A172 (cell line): Measurements from ENCODE around the gene LRP1. TPM values are rescaled to one million over a fixed set of nuclear protein-coding genes. Genes with fewer than 3 reads are reported as not detected.

Source experiments
- DNase-seq: peaks from one replicate; pipeline ENCODE4 v3.0.0-alpha.2; 2015; ENCODE audit warnings: low spot score
- total RNA-seq: library from RNA; depleted of rRNA; stranded (reverse); fragments of >200 nt; shearing (Covaris generic); gene quantifications from 2 replicates; pipeline ENCODE4 v1.2.3, GENCODE V29; 2014

Gene LRP1
- total RNA-seq, 1 experiment from 2014 or later, result 35.5 TPM

DNA sequence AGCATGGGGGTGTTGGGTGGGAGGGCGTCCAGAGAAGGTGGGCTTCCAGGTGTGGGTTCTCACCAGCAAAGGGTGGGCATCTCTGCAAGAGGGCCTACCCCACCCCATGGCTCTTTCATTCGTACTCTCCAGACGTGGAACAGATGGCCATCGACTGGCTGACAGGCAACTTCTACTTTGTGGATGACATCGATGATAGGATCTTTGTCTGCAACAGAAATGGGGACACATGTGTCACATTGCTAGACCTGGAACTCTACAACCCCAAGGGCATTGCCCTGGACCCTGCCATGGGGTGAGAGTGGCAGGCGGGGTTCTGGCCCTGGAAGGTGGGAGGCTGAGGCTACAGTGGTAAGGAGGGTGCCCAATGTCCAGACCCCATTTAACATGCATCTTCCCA, 25.8 kb downstream of the LRP1 start:
- DNase-seq, result no peak

DNA sequence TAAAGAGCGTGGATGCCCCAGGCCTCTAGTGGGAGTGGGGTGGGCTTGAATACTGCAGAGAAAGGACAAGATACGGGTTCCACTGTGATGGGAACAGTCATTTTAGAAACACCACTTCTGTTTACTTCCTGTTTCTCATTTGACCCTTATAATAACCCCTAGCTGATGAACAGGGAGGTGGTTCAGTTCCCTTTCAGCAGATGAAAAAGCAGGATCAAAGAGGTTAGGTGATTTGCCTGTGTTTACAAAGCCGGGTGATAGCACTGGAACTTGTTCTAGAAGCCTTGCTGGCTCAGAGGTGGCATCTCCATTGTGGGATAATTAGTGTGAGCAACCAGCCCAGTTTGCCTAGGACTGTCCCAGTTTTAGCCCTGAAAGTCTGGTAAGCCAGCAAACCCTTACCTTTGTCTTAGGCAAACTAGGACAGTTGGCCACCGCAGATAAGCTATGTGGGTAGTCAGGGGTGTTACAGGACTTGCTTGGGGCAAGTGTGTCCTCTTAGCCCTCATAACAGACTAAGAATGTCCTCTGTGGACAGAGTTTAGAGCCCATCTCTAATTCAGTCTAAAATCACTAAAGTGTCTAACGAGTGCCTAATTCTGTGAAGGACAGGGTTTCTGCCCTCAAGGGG, 26.6 kb downstream of the LRP1 start:
- DNase-seq, result no peak

DNA sequence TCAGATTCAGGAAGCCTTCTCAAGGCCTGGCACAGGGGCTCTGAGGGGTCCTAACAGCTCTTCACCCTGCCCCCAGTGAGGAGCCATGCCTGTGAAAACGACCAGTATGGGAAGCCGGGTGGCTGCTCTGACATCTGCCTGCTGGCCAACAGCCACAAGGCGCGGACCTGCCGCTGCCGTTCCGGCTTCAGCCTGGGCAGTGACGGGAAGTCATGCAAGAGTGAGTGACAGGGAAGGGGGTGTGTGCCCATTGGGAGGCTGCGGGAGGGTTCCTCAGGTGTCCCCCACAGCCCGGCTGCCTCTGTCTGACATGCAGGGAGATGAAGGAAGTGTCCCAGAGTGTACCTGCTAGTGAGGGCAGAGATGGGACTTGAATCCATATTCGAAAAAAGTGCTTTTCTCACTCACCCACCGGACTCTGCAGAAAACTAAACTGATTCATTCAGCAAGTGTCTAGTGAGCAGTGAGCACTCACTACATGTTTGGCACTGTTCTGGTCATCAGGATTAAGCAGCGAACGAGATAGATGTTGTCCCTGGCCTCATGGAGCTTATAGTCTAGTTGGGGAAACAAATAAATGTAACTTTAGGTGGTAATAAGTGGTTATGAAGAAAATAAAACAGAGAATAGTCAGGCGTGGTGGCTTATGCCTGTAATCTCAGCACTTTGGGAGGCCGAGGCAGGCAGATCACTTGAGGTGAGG, 28.6 kb downstream of the LRP1 start:
- DNase-seq, result no peak

DNA sequence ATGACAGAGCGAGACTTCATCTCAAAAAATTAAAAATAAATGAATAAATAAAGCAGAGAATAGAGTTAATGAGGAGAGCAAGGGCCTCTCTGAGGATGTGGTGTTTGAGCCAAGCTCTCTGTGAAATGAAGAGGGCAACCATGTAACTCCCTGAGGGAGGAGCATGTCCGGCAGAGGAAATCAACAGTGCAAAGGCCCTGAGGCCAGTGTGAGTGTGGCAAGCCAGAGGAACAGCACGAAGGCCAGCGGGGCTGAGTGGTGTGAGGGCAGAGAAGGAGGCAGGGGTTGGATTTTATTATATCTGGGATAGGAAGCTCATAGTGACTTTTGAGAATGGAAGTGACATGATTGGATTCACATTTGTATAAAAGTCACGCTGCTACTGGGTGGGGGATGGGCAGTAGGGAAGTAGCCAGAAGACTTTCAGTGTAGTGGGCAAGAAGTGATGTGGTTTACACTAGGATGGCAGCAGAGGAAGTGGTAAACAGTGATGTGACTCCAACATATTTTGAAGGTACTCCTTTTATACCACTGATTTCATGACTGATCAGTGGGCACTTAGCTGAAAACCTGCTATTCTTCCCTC, 29.4 kb downstream of the LRP1 start:
- DNase-seq, result no peak

DNA sequence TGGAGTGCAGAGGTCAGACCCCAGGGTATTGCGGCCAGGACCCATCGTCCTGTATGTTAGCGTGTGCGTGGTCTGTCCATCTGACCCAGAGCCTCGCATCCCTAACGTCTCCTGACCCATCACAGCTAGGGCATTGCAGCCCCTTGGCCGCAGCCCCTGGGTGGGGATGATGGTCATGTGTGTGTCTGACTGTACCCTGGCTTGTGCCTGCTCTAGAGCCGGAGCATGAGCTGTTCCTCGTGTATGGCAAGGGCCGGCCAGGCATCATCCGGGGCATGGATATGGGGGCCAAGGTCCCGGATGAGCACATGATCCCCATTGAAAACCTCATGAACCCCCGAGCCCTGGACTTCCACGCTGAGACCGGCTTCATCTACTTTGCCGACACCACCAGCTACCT, 29.9 kb downstream of the LRP1 start:
- DNase-seq, result no peak

DNA sequence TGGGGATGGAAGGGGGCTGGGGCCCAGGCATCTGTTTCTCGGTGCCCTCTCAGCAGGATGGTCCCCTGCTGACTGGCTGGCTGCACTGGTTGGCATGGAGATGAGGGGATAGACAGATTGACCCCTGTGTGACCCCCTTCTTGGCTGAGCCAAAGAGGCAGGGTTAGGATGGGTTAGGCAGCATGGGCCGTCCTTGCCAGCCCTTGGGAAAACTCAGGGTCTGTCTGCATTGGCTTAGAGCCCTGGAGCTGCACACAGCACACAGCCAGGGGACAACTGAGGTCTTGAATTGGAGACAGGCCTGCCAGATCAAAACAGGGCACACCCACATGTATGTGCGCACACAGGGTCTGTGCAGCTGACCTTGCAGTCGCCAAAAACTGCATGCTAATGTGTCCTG, 30.4 kb downstream of the LRP1 start:
- DNase-seq, result no peak

DNA sequence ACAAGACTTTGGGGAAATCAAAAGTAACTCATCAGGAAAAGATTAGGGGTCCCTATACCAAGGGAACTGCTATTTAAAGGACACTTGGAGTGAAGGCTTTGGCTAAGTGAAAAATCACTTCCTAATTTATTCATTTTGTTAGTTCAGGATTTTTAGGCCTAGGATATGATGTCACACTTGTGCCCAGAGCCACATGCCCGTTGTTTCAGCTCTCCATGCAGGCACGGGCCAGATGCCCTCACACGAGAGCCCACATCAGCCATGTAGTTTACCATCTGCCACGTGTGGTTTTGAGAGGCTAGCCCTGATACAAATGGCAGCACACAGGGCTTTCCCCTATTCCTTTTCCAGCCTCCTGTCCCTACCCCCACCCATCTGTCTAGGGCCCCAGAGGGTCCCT, 31.0 kb downstream of the LRP1 start:
- no peak for DNase-seq

DNA sequence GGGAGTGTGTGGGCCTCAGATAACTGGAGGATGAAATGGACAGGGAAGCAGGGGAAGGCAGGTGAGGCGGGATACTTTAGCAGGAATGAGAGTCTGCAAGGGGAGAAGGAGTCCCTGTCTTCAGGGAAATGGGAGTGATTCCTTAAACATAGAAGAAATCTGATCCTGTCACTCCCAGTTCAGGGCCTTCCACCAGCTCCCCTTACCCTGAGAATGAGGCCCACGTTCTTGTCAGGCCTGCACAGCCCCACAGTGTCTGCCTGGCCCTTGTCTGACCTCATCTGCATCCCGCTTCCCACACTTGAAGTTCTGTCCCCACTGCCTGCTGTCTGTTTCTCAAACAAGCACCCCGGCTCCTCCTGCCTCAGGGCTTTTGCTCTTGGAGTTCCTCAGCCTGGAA, 31.8 kb downstream of the LRP1 start:
- no peak for DNase-seq

DNA sequence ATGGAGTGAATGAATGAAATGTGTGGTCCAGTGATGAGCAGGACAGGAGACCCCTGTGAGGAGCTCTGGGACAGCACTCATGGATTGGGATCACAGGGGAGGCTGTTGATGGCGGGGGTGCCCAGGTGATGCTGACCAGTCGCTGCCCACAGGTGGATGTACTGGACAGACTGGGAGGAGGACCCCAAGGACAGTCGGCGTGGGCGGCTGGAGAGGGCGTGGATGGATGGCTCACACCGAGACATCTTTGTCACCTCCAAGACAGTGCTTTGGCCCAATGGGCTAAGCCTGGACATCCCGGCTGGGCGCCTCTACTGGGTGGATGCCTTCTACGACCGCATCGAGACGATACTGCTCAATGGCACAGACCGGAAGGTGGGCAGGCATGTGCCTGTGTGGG, 32.5 kb downstream of the LRP1 start:
- no peak for DNase-seq

DNA sequence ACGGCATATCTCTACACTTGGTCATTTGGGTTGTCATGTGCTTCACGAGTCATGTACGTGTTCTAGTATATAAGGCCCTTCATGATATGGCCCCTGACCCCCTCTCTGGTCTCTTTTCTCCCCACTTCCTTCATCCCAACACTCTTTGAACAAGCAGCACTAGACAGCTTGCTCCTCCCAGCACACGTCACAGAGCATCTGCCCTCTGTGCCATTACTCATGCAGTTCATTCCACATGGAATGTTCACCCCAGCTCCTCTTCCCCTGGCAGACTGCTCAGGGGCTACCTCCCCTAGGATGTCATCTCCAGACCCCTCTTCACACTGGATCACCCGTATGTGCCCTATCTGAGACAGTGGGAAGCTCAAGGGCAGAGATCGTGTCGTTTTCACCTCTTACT, 33.2 kb downstream of the LRP1 start:
- no peak for DNase-seq

DNA sequence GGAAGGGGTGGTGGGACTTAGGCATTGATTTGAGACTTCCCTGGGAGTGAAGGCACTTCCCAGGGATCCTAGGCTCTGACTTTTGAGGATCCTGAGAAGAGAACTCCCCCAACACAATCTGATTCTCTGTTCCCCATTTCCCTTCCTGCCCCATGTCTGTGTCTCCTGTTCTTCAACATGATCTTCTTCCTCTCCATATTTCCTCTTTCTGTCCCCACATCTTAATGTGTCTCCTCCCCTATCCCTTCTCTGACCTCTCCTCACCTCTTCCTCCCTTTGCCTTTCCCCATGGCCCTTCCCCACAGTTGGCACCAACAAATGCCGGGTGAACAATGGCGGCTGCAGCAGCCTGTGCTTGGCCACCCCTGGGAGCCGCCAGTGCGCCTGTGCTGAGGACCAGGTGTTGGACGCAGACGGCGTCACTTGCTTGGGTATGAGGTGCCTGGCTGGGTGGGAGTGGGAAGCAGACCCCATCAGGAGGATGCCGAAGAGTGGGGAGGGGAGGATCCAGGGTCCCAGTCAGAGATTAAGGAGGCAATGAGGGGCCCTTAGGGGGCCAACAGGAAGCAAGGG, 34.4 kb downstream of the LRP1 start:
- no peak for DNase-seq

DNA sequence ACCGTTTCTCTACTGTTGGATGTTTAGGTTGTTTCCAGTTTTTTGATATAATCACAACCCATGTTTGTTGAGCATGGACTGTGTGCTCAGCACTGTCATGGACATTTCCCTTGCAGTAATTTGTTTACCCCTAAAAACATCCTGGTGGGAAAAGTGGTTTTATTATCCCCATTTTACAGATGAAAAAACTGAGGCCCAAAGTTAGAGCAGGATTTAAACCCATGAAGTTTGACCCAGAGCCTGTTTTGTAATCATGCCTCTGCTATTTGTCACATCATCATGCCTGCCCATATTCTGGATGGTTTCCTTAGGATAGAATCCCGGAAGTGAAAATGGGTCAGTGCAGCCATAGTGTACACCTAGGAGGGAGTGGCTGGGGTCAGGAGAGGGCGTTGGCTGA, 36.2 kb downstream of the LRP1 start:
- no peak for DNase-seq

DNA sequence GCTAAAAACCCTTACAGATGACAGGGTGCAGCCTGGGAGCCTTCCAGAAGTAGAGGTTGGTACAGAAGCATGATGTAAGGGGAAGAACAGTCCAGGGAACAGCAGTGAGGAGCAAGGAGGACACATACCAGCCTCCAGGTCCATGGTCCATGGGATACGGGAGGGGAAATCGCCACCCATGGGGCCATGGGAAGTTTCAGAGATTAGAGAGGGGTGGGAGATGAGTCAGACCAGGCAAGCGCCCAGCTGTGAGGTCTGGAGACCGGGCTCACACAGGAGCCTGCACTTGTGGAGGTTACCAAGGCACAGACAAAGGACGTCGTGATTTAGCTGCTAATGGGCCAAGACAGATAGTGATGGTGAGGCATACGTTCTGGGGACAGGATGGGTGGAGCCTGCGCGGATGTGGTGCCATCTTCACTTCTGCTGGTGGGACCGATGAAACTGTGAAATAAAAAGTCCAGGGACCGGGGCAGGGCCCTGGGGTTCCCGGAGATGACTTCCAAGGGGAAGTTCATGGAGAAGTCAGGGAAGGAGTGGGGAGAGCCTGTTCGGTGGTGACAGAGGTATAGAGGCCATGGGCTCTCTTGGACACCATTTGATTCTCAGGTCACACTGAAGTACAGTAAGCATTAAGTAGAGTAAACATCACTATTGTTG, 36.8 kb downstream of the LRP1 start:
- DNase-seq, result peak; percentile 86

DNA sequence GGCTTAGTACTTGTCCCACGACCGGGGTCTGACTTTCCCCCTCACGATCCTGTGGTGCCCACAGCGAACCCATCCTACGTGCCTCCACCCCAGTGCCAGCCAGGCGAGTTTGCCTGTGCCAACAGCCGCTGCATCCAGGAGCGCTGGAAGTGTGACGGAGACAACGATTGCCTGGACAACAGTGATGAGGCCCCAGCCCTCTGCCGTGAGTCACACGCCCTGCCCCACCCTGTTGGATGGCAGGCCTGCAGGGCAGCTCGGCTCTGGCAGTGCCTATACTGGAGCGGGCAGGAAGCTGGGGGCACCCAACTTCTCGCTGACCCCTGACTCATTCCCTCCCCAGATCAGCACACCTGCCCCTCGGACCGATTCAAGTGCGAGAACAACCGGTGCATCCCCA, 37.5 kb downstream of the LRP1 start:
- DNase-seq, result peak; percentile 93

DNA sequence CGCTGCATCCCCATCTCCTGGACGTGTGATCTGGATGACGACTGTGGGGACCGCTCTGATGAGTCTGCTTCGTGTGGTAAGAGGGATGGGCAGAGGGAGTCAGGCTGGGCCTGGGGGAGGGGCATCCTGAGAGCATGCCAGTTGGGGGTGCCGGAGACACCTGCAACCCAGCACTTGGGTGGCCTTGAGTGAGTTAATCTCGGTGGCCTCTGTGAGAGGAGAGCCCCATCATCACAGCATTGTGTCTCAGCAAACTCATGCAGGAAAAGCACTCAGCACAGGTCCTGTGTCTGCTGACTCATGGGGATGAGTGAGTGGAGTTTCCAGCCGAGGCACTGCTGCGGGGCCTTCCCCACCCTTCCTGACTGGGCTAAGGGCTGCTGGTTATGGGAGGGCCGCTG, 38.7 kb downstream of the LRP1 start:
- DNase-seq, result peak; percentile 95

DNA sequence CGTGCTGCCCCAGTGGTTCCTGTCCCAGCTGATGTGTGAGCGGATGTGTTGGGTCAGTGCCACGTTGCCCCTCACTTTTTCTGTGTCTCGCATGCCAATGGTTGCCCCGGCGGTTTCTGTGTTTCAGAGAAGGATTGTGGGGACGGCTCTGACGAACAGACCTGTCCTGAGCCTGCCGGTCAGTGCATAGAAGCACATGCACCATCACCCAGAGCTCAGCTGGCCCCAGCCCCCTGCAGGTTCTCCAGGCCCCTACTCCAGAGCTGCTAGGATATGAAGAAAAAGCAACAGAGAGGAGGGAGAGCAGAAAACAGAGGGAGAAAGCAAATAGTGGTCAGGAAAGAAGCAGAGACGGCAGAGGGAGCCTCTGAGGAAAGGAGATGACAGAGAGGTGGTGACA, 39.8 kb downstream of the LRP1 start:
- DNase-seq, result no peak

DNA sequence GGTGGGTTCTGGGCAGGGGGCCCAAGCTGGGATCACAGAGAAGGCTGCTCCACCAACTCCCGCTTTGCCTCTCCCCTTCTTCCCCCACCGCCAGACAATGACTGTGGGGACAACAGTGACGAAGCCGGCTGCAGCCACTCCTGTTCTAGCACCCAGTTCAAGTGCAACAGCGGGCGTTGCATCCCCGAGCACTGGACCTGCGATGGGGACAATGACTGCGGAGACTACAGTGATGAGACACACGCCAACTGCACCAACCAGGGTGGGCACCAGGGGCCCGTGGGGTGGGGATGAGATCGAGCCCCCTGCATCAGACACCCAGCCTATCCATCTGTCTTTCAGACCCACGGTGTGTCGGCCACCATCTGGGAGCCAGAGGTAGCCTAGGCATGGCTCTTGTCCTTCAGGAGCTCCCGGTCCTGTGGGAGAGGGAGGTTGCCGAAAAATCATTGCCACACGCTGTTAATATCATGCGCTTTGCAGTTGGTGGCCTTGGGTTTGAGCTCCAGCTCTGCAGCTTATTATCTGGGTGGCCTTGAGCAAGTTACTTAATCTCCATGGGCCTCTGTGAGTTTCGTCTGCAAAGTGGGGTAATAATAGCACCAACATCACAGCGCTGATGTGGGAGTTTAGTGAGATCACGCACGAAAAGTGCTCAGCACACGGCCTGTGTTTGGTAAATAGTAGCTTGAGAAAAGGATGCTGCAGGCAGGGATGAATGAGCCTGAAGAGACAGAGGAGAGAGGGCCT, 40.9 kb downstream of the LRP1 start:
- DNase-seq, result no peak

DNA sequence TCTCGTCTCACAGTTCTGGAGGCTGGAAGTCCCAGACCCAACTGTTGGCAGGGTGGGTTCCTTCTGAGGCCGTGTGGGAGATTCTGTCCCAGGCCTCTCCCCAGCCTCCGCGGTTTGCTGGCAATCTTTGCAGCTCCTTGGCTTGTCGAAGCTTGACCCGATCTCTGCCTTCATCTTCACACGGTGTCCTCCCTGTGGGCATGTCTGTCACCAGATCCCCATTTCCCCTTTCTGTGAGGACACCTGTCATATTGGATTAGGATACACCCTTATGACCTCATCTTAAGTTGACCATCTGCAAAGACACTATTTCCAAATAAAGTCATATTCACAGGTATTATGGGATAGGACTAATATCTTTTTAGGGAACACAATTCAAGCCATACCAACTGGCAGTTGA, 41.7 kb downstream of the LRP1 start:
- no peak for DNase-seq

DNA sequence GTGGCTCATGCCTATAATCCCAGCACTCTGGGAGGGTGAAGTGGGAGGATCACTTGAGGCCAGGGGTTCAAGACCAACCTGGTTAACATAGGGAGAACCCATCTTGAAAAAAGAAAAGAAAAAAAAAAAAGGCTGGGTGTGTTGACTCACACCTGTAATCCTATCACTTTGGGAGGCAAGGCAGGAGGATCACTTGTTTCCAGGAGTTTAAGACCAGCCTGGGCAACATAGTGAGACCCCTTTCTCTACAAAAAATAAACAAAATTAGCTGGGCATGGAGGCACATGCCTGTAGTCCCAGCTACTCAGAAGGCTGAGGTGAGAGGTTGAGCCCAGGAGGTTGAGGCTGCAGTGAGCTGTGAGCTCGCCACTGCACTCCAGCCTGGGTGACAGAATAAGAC, 42.1 kb downstream of the LRP1 start:
- DNase-seq, result no peak

DNA sequence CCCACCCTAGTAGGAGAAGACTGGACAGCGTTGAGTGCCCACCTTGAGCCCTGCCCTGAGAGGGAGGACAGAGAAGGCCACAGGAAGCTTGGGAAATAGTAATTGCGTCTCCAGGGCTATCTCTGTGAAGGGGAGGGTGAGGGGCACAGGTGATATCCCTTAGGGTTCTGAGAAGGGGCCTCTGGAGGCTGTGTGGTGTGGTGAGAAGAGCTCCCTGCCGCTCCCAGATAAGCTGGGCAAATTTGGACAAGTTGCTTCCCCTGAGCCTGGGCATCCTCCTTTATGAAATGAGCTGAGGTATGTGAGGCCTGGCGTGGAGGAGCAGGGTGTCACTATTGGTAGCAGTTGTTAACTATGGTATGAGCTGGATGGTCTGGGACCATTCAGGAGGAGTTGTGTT, 42.6 kb downstream of the LRP1 start:
- DNase-seq, result no peak

DNA sequence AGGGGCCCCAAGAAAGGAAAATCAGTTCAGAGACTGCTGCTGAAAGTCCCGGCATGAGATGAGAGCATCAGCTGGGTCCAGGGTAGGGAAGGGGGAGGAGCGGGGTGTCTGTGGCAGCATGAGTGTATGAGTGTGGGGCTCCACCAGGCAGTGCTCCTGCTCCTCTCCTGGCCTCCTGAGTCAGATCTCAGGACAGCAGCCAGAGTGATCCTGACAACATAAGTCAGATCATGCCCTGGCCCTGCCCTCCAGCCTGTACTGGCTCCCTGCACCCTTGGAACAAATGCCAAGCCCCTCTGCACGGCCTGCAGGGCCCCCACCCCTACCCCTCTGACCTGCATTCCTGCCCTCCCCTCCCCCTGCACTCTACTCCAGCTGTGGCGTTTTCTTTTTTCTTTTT, 43.4 kb downstream of the LRP1 start:
- peak; percentile 65 for DNase-seq

DNA sequence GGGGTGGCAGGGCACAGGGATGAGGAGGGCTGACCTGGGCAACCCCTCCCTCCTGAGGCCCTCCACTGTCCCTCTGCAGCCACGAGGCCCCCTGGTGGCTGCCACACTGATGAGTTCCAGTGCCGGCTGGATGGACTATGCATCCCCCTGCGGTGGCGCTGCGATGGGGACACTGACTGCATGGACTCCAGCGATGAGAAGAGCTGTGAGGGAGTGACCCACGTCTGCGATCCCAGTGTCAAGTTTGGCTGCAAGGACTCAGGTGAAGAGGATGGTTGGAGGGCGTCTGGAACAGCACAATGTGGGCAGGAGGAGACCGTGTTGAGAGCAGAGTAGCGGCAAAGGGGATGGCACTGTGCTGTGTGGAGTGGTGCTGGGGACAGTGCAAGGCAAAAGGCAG, 44.8 kb downstream of the LRP1 start:
- DNase-seq, result no peak
